PFSK-1 (cell line): Measurements from ENCODE around the gene INSC.

ENCODE experiments used
- FOXP2 ChIP-seq: optimal IDR thresholded peaks from 2 replicates; pipeline ENCODE3; 2011; ENCODE audit warnings: borderline replicate concordance, control low read depth, inconsistent platforms; ENCODE audit not compliant: insufficient read depth; ENCODE audit errors: extremely low read length, extremely low read depth
- POLR2AphosphoS5 ChIP-seq: IDR thresholded peaks from 2 replicates; pipeline ENCODE4 v1.6.1; 2012; ENCODE audit warnings: low read depth, mild to moderate bottlenecking, control low read depth, low read length, moderate library complexity
- SIN3A ChIP-seq: IDR thresholded peaks from 2 replicates; pipeline ENCODE4 v1.6.1; 2012; ENCODE audit warnings: mild to moderate bottlenecking, low read length, moderate library complexity, borderline replicate concordance; ENCODE audit not compliant: insufficient read depth
- TAF1 ChIP-seq: IDR thresholded peaks from 2 replicates; pipeline ENCODE4 v1.6.1; 2012; ENCODE audit warnings: low read length, control low read depth, borderline replicate concordance; ENCODE audit not compliant: insufficient read depth
- TF ChIP-seq, protein P1 (sequence below), 2 experiments: IDR thresholded peaks; 2 replicates each; pipeline versions ENCODE4 v1.6.1 to v1.8.0; 2011 to 2012; ENCODE audit warnings: low read depth in 2 of 2, low read length in 2 of 2, control low read depth in 1 of 2, inconsistent platforms in 1 of 2, mild to moderate bottlenecking in 1 of 2, moderate library complexity in 1 of 2; ENCODE audit not compliant: insufficient read depth in 1 of 2

The INSC gene

DNA sequence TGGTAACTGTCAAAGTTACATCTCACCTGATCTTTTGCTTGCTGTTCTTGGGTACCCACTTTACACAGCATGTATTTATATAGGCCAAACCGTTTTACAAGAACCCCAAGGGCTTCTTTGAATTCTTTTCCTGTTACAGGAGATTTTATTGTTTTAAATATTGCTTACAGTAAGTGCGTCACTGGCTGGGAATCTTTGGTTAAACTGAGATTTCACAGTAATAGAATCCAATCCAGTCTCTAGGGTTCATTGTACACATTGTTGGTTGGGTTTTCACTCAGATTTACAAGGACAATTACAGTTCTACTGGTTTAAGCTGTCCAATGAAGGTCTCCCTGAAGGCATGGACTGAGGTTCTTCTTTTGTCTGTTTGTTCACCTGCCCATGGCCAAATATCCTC lies 171.7 kb downstream of the INSC start:
- TF ChIP-seq, protein P1, sequence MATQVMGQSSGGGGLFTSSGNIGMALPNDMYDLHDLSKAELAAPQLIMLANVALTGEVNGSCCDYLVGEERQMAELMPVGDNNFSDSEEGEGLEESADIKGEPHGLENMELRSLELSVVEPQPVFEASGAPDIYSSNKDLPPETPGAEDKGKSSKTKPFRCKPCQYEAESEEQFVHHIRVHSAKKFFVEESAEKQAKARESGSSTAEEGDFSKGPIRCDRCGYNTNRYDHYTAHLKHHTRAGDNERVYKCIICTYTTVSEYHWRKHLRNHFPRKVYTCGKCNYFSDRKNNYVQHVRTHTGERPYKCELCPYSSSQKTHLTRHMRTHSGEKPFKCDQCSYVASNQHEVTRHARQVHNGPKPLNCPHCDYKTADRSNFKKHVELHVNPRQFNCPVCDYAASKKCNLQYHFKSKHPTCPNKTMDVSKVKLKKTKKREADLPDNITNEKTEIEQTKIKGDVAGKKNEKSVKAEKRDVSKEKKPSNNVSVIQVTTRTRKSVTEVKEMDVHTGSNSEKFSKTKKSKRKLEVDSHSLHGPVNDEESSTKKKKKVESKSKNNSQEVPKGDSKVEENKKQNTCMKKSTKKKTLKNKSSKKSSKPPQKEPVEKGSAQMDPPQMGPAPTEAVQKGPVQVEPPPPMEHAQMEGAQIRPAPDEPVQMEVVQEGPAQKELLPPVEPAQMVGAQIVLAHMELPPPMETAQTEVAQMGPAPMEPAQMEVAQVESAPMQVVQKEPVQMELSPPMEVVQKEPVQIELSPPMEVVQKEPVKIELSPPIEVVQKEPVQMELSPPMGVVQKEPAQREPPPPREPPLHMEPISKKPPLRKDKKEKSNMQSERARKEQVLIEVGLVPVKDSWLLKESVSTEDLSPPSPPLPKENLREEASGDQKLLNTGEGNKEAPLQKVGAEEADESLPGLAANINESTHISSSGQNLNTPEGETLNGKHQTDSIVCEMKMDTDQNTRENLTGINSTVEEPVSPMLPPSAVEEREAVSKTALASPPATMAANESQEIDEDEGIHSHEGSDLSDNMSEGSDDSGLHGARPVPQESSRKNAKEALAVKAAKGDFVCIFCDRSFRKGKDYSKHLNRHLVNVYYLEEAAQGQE (IDR thresholded peaks at IDR 0.05; ENCODE audit: insufficient read depth in 1 of 2, low read depth in 2 of 2, low read length in 2 of 2) = no peak
- no peak for TF ChIP-seq SIN3A
- no peak for TF ChIP-seq TAF1
- TF ChIP-seq POLR2AphosphoS5 = no peak
- TF ChIP-seq FOXP2 = no peak

DNA sequence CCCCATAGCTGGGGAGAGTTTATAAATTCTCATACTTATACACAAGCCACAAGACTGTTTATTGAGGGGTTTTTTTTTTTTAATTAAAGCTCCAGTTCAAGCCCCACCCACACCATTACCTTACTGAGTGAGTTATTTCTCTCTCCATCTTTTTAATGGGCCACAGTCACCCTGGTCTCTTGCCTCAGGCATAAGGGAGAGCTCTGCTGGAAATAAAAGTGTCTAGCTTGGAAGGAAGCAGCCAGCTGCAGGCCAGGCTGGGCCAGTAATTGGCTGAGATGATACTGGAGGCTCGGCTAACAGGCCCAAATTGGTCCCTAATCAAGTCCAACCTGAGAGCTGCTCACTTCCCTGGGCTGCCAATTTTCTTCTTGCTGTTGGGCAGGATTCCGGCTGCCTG lies 174.1 kb downstream of the INSC start:
- TF ChIP-seq, protein P1 (IDR thresholded peaks at IDR 0.05; ENCODE audit: insufficient read depth in 1 of 2, low read depth in 2 of 2, low read length in 2 of 2) = no peak
- no peak for TF ChIP-seq POLR2AphosphoS5
- TF ChIP-seq TAF1 = no peak
- no peak for TF ChIP-seq FOXP2
- no peak for TF ChIP-seq SIN3A

DNA sequence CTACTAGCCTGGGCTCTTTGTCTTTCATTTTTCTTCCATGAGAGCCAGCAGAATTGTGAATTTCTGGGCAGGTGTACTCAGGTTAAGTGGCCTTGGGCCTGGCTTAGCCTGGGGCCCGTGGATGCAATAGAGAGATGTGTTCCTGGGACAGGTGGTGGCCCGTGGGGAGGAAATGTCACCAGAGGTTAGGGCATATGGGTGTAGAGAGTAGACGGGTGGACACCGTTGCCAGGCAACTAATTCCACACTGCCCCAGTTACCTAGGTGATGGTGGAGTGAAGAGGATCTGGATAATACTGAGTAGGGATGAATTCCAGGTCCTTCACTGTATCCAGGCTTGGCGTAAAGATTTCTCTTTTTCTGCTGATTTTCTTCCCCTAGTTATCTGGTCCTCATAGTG lies 175.0 kb downstream of the INSC start:
- no peak for TF ChIP-seq FOXP2
- no peak for TF ChIP-seq TAF1
- TF ChIP-seq SIN3A = no peak
- TF ChIP-seq, protein P1 (IDR thresholded peaks at IDR 0.05; ENCODE audit: insufficient read depth in 1 of 2, low read depth in 2 of 2, low read length in 2 of 2) = no peak
- TF ChIP-seq POLR2AphosphoS5 = no peak

DNA sequence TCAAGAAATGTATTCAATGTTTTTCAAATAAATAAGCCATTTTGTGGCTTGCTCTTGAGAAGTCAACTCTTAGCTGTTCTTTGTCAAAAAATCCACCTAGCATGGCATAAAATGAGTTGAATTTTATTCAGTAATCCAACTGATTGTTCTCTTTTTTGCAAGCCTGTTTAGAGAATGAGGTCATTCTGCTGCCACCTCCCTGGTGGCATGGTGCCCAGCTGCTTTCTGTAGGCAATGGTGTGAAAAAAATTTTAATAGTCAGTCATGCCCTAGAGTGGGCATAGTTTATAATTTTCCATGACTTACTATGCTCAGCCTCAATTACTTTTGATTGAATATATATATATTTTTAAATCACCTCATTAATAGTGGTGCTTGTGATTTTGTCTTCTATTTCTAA lies 177.2 kb downstream of the INSC start:
- no peak for TF ChIP-seq TAF1
- no peak for TF ChIP-seq SIN3A
- TF ChIP-seq, protein P1 (IDR thresholded peaks at IDR 0.05; ENCODE audit: insufficient read depth in 1 of 2, low read depth in 2 of 2, low read length in 2 of 2) = no peak
- no peak for TF ChIP-seq POLR2AphosphoS5
- no peak for TF ChIP-seq FOXP2
